BJ (cell line): ENCODE results near the gene PPP4R1. TPM values are rescaled to one million over a fixed set of nuclear protein-coding genes. Genes with fewer than 3 reads are reported as not detected.
A peak's percentile ranks its signal among the peaks of the same experiment; 100 is the strongest.

ENCODE experiments used
- CTCF ChIA-PET: fragments of 350-600 bp; formaldehyde crosslinking; extraction: SDS; loops from one replicate; lab custom pipeline; 2021; ENCODE audit warnings: antibody characterized with exemption, inconsistent platforms; lab: Yijun Ruan, JAX
- POLR2A ChIA-PET: fragments of 300-600 bp; sonication (Branson Sonifier 250); formaldehyde crosslinking; extraction: SDS; loops from one replicate; lab custom pipeline; 2021; ENCODE audit warnings: antibody characterized with exemption; lab: Charles Lee
- DNase-seq: peaks from one replicate; pipeline ENCODE4 v3.0.0-alpha.2; 2011; ENCODE audit warnings: low read depth
- H3K27me3 ChIP-seq: 2 replicates; pipeline ENCODE4 v1.6.0; 2011; ENCODE audit warnings: low read length; ENCODE audit not compliant: control insufficient read depth, insufficient read depth
- H3K36me3 ChIP-seq: 2 replicates; pipeline ENCODE4 v1.5.1; 2011; ENCODE audit warnings: low read length; ENCODE audit not compliant: control insufficient read depth, insufficient read depth
- H3K4me3 ChIP-seq: 2 replicates; pipeline ENCODE4 v1.5.1; 2011; ENCODE audit warnings: low read depth, mild to moderate bottlenecking, control low read depth, low read length
- polyA minus RNA-seq: library from RNA; depleted of rRNA, polyadenylated mRNA; stranded (reverse); fragments of >200 nt; gene quantifications from 2 replicates; pipeline ENCODE4 v1.2.3, GENCODE V29; 2011; rRNA and poly(A)+ RNA removed
- polyA plus RNA-seq: library from polyadenylated mRNA; depleted of rRNA; stranded (reverse); fragments of >200 nt; gene quantifications from 2 replicates; pipeline ENCODE4 v1.2.3, GENCODE V29; 2011; rRNA removed
- TF ChIP-seq, protein P1 (sequence below): IDR thresholded peaks from 2 replicates; pipeline ENCODE4 v1.5.1; 2011; ENCODE audit warnings: low read depth, mild to moderate bottlenecking, control low read depth, inconsistent platforms, low read length, moderate library complexity; ENCODE audit not compliant: insufficient read depth

The PPP4R1 gene, protein sequence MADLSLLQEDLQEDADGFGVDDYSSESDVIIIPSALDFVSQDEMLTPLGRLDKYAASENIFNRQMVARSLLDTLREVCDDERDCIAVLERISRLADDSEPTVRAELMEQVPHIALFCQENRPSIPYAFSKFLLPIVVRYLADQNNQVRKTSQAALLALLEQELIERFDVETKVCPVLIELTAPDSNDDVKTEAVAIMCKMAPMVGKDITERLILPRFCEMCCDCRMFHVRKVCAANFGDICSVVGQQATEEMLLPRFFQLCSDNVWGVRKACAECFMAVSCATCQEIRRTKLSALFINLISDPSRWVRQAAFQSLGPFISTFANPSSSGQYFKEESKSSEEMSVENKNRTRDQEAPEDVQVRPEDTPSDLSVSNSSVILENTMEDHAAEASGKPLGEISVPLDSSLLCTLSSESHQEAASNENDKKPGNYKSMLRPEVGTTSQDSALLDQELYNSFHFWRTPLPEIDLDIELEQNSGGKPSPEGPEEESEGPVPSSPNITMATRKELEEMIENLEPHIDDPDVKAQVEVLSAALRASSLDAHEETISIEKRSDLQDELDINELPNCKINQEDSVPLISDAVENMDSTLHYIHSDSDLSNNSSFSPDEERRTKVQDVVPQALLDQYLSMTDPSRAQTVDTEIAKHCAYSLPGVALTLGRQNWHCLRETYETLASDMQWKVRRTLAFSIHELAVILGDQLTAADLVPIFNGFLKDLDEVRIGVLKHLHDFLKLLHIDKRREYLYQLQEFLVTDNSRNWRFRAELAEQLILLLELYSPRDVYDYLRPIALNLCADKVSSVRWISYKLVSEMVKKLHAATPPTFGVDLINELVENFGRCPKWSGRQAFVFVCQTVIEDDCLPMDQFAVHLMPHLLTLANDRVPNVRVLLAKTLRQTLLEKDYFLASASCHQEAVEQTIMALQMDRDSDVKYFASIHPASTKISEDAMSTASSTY
- polyA plus RNA-seq (91.4 and 135 TPM in 2 replicates), polyA minus RNA-seq (105 and 148 TPM in 2 replicates)

DNA sequence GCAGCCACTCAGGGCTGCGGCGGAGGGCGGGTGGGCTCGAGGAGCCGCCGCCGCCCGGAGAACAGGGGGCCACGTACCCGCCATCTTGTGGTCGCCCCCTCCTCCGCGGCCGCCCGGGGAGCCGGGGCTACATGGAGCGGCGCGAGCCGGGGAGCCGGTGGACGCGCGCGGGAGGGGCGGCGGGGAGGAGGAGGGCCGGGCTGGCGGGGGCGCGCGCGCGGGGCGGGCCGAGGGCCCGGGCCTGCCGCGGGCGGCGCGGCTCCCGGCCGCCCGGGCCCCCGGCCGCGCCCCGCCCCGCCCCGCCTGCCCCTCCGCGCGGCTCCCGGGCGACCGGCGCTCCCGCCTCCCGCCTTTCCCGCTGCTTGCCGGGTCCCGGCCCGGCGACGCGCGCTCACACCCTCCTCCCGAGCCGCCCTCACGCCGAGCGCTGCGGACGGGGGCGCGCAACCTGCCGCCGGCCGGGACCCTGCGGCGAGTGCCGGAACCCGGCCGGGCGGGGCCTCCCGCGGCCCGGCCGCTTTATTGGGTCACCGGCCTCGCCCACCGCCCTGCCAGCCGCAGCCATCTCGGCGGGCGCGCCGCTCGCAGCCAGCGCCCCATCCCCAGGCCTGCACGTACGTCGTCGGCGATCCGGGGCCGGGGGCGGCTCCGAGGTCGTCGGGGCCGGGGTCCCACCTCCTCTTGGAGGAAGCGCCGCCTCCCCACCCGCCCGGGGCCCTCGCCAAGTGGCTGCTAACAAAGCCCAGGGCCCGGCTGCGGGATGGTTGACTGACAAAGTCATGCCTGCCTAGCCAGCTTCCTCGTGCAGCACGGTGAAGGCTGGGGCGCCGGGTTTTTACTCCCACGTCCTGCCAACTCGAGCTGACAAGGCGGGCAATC, at the start of gene PPP4R1:
Gene PPP4R1, minus strand, starts transcription at position 159 of the 879 bp plus-strand sequence. Its CDS starts 75 bp downstream, at position 84.
- DNase-seq = no peak
- POLR2A ChIA-PET = no interaction called here
- H3K27me3 ChIP-seq = no peaks in the 10 kb centered on the region
- CTCF ChIA-PET = interaction anchor here (0.7 to 1.6 kb wide), 3 partner anchors 47 to 69 kb away, joined by 3 to 6 read pairs (median 4); no protein-coding TSS in a partner anchor
- peaks cover 3% of the 10 kb centered on the region; the same call in 1 of the 2 replicates for H3K36me3 ChIP-seq
- H3K4me3 ChIP-seq = peak within 1 kb of the TSS; percentile 76
- TF ChIP-seq, protein P1, sequence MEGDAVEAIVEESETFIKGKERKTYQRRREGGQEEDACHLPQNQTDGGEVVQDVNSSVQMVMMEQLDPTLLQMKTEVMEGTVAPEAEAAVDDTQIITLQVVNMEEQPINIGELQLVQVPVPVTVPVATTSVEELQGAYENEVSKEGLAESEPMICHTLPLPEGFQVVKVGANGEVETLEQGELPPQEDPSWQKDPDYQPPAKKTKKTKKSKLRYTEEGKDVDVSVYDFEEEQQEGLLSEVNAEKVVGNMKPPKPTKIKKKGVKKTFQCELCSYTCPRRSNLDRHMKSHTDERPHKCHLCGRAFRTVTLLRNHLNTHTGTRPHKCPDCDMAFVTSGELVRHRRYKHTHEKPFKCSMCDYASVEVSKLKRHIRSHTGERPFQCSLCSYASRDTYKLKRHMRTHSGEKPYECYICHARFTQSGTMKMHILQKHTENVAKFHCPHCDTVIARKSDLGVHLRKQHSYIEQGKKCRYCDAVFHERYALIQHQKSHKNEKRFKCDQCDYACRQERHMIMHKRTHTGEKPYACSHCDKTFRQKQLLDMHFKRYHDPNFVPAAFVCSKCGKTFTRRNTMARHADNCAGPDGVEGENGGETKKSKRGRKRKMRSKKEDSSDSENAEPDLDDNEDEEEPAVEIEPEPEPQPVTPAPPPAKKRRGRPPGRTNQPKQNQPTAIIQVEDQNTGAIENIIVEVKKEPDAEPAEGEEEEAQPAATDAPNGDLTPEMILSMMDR = no peak

DNA sequence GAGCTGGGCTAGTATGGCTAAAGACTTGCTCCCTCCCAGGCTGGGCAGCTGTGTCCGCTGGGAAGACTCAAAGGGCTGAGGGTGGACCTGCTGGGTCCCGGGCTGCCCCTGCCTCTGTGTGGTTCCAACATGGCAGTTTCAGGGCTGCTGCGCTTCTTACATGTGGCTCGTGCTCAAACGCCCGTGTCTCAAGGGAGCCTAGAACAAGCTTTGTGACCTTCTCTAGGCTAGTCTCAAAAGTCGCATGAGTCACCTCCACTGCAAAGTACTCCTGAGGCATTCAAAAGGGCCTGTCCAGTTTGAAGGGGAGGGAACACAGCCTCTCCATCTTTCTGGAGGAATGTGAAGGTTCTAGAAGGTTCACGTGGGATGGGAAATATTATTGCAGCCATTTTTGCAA, 49.0 kb upstream of the PPP4R1 start:
- TF ChIP-seq, protein P1 = no peak
- Histone ChIP-seq H3K27me3 (no peaks in the 10 kb centered on the region), H3K36me3 (no peaks in the 10 kb centered on the region), H3K4me3 (no peak overlapping the region)
- CTCF ChIA-PET = interaction anchor here (0.9 kb wide), 1 partner anchor 51 kb away, joined by 3 read pairs; no protein-coding TSS in a partner anchor
- no peak for DNase-seq
- POLR2A ChIA-PET = no interaction called here

DNA sequence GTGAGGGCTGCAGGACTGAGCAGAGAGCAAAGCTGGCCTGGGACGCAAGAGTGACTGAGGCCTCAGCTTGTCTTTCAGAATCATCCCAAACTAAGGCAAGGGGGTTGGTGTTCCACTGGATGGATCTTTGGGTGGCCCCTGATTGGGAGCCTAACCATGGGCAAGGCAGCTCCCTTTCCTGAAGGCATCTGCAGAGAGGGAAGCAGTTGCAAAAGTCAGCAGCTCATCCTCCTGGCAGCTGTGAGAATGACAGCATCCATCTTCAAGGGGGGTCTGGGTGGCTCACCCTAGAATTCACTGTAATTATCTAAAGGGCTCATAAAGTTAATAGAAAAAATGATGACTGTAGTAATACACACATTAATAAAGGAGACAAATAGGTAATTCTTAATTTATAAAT, 47.2 kb upstream of the PPP4R1 start:
- H3K4me3 ChIP-seq = no peak overlapping the region
- ChIA-PET POLR2A (no interaction called here), CTCF (interaction anchor here (0.6 to 3.9 kb wide), 12 partner anchors 9 to 590 kb away, joined by 3 to 20 read pairs (median 4); no protein-coding TSS in a partner anchor)
- H3K27me3 ChIP-seq = no peaks in the 10 kb centered on the region
- H3K36me3 ChIP-seq = no peaks in the 10 kb centered on the region
- TF ChIP-seq, protein P1 = peak; percentile 38
- DNase-seq = no peak

DNA sequence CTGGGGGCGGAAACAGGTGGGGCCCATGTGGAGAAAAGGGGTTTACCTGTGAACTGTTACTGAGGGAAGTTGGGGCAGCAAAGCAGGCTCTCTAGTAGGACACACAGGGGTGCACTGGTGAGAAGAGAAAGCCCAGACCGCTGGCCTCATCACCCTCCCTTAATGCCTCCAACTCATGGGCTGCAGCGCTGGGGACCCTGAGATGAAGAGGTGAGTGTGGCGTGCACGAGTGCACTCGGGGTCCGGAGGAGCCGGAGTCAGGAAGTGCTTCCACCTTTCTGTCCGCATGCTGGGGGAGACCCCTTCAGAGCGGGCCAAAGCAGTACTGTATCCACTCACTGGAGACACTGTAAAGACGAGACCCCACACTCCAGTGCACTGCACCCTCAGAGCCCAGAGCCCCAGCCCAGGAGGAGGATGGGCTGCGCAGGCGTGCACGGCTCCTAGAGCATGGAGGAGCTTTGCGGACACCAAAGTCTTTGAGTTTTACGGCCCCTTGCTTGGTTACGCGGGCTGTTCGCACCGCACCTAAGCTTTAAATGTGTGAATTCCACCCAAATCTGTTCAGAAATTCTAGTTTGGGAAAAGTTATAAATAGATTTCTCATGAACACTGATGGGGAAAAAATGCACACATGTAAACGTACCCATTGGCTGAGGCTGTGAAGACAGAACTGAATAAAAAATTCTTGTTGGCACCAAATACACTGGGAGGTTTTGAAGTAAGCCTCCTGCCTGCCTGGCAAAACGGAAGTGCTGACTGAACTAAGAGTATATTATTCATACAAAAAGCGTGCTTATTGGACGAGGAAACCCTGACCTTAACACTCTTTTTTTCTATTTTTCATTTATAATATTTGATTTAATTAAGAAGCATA, 45.4 kb upstream of the PPP4R1 start:
- H3K27me3 ChIP-seq = no peaks in the 10 kb centered on the region
- DNase-seq = no peak
- POLR2A ChIA-PET = no interaction called here
- H3K4me3 ChIP-seq = no peak overlapping the region
- TF ChIP-seq, protein P1 = no peak
- no peaks in the 10 kb centered on the region for H3K36me3 ChIP-seq
- CTCF ChIA-PET = interaction anchor here (1.0 to 3.9 kb wide), 5 partner anchors 8 to 588 kb away, joined by 3 to 20 read pairs (median 4); no protein-coding TSS in a partner anchor
